GM19238 (cell line): ENCODE measurements around the gene CEP112.

Experiments
- DNase-seq: peaks from one replicate; pipeline ENCODE4 v3.0.0; 2011; ENCODE audit warnings: low spot score; ENCODE audit not compliant: insufficient read length

CEP112 gene

DNA sequence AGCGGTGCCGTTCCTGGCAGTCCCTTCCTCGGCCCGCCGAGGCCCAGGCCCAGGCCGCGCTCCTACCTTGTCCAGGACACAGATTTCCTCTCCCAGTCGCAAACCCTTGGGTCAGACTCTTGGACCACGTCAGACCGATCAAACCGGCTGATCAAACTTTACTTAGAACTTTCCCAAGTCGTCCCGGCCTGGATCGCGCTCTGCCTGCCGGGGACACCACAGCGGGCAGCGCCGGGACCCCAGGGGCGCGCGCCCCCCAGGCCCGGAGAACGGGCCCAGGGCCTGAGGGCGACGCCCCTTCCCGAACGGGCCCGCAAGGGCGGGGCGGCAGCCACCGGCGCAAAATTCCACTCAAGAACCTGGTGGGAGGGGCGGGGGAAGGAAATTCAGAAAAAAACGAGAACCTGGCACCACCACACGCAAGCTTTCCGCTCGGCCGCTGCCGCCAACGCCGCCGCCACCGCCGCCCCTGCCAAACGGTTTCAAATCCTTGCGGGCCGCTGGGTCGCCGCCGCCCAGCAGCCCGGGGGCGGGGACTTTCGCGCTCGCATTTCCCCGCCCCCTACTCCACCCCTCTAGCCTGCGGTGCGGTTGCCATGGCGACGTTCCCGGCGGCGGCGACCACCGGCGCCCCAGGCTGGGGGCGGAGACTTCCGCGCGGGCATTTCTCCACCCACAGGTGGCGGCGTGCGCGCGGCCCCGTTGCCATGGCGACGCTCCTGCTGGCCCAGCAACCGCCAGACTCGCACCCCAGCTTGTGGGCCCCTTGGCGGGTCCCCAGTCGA lies at the start of gene CEP112:
Gene CEP112 (minus strand): TSS at position 541 of the 785 bp plus-strand sequence.
- peak; percentile 29 for DNase-seq

DNA sequence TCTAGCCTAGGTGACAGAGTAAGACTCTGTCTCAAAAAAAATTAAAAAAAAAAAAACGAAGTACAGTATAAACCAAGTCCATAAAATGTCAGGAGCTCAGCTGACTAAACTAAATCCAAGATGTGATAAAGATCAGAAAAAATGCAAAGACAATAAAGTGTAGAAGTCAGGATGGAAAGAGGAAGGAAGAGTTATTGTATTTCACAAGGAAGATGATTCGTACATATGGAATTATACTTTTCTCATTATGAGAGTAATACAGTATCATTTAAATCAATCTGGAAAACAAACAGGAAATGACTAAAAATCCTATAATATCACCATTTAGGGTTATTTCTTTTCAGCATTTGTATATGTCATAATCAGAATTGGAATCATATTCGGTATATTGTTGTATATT lies 48.7 kb upstream of the CEP112 start:
- DNase-seq = no peak

DNA sequence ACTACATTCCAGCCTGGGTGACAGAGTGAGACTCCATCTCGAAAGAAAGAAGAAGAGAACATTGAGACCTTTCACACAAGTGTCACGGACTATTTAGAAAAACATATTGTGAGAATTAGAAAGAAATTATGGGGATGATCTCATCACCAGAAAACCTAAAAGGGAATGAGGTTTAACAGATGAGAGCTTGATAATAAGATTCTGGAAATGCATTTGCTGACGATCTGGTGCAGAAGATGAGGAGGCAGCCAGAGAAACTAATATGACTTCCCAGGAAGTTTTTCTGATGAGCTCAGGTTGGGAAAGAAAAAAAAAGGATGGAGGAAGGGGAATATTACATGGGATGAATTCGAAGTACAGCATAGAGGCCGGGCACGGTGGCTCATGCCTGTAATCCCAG lies 48.1 kb upstream of the CEP112 start:
- DNase-seq = no peak

DNA sequence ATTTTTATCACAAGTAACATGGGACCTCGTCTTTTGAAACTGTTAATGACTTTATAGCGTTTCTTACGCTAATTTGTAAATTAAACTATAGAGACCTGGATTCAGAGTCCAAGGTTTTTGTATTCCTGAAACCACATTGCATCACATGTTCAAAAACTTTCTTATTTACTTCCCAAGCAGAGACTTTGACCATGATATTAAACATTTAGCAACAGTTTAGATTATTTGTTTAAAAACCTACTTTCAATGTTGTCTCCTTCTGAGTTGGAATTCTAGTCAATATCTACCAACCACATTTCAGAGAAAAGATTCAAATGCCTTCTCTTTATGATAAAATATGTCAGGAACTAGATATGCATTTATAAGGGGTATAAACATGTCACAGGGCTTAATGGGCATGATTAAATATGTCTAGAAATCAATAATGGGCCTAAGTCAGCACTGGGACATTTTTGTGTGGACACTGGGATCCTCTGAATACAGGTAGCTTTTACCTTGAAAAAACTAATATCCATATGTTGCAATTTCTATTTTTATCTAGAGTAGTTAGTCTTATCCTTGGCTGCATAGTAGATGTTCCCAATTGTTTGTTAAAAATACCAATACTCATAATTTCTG lies 43.6 kb upstream of the CEP112 start:
- no peak for DNase-seq

DNA sequence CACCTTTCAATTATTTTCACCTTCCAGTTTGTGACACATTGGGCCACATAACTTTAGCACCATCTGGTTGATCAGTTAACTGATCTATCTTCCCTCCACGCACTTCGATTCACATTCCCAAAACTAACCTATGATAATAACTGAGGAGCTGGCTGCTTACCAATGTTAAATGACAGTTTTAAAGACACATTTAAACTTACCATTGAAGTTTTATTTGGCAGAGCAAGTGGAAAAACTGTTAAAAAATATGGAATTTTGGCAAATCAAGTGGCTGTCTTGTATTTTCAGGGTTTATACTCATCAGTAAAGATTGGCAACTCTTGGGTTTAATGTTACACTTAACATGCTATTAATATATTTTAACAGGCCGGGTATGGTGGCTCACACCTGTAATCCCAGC lies 42.7 kb upstream of the CEP112 start:
- DNase-seq = no peak

DNA sequence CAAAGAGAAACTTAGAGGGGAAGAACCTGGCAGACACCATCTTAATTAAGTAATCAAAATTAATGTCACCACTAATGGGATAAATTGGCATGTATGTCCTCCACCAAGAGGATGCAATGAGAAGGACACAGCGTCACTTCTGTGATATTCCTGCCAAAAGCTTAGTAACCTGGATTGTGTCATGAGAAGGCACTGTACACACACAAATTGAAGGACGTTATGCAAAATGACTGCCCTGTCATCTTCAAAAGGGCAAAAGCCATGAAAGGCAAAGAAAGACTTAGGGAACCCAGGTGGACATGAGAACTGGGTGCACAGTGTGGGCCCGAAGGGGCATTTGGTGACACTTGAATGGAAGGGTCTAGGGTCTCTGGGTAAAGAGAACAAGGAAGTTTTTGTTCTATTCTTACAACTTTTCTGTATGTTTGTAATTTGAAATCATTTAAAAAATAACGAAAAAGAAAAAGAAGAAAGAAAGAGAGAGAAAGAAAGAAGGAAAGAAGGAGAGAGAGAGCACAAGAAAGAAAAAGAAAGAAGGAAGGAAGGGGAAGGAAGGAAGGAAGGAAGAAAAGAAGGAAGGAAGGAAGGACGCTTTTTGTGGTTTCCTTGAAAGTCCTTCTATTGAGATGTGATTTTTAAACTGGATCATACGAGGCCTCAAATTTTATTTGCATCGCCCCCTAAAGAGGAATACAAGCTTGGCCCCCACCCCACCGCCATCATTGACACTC lies 41.3 kb upstream of the CEP112 start:
- DNase-seq = no peak

DNA sequence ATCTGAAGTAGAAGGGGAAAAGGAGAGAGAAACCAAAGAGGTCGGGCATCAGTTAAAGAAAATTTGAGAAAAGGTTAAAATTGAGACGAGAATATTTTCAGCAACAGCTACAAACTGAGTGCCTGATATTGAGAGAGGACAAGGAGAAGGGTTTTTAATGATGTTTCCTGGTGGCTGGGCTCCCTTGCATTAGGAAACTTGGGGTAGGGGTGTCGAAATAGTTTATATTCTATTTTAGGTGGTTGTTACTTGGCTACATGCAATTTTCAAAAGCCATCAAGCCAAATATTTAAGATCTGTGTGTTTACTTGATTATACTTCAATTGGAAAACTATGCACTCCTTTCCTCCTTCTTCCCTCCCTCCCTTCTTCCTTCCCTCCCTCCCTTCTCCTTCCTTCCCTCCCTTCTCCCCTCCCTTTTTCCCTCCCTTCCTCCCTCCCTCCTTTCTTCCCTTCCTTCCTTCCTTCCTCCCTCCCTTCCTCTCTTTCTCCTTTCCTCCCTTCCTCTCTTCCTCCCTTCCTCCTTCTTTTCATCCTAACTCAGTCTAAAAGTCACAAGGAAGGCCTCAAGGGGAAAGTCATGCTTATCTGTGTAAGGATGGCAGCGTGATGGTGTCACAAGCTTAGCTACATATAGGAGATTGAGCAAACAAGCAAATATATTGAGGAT lies 39.1 kb upstream of the CEP112 start:
- DNase-seq = no peak

DNA sequence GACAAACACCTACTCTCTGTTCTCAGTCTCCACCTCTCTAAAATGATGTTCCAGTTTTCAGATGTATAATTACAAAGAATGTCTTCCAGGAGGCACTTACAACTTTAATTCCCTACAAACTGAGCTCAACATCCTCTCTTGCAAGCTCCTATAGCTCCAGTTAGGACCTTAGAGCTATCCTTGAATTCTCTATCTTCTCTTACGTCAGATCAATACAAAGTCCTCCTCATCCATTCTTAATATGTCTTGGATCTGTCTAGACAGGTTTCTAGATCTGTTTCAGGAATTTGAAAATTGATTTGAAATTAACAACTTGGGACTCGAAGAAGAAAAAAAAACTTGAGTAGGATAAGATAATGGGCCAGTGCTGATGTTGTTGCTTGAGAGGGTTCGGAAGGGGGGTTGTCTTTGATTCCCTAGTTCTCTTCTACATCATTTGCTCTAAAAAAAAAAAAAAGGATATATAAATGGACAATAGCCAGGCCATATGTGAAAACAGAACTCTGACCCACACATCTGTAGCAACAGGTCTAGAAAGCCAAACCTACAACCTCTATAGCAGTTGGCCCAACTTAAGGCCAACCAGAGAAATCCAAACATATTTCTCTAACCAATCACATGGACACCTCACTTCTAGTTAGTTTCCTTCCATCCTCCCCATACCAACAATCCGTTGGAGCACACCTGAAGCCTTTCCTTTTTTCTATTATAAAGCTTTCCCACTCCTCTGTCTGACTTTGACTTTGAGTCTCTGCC lies 38.0 kb upstream of the CEP112 start:
- DNase-seq = no peak

DNA sequence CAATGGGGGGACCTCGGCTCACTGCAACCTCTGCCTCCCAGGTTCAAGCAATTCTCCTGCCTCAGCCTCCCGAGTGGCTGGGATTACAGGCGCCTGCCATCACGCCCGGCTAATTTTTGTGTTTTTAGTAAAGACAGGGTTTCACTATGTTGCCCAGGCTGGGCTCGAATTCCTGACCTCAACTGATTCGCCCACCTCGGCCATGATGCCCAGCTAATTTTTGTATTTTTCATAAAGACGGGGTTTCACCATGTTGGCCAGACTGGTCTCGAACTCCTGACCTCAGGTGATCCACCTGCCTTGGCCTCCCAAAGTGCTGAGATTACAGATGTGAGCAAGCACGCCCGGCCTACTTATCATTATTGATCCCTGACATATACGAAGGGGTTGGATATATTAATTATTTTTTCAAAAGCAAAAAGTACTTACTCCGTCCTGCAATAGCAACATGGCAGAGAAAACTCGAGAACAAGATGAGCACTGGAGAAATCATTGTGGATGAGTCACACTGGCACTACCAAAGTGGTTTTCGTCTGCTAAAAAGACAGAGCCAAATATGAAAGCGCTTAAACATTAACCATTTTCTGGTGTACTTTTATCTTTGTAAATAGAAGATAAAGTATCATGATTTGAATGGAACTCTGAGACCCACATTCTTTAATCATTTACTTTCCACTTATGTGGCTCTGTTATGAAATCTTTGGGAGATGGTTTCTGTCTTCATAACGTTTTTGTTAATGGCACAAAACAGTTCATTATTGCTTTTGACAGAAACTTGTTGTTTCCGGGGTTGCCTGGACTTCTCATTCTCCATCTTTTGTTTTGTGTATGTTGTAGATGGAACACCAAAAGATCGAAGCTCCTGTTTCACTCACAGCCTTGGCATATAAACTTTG lies 37.2 kb upstream of the CEP112 start, which contains the start of gene APOH:
Gene APOH (minus strand): TSS at position 529 of the 896 bp plus-strand sequence. CDS start 36 bp downstream, at position 493.
- no peak for DNase-seq

DNA sequence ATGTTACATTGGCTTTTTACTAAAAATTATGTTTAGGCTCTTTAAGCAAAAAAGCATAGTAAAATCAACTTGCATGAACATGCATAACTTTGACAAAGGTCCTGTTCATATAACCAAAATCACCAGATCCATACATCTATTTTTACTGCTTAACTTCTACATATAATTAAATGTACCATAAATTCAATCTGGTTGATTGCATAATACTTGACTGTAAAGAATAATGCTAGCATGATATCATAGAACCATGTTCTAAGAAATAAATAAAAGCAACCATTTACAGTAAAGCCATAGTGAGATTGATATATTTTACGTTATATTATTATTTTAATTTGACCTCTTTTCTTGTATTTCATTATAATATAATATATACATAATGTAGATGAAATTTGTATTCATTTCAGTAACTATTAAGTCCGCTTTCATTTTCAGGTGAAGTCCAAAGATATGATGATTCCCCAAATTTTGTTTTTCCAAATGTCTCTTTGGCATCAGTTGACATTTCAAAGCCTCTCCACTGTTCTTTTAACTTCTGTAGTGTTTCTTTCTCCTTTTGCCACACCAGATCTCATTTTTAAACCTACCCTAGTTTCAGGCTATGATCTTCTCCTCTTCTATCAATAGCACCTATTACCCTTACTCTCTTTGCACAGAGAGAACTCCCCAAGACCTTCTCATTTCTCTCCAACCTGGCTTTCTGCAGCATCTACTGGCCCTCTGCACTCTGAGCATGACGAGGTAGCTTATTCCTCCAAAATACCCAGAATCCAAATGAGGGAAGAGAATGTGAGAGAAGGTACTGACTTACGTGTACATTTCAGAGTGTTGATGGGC lies 35.5 kb upstream of the CEP112 start:
- DNase-seq = no peak

DNA sequence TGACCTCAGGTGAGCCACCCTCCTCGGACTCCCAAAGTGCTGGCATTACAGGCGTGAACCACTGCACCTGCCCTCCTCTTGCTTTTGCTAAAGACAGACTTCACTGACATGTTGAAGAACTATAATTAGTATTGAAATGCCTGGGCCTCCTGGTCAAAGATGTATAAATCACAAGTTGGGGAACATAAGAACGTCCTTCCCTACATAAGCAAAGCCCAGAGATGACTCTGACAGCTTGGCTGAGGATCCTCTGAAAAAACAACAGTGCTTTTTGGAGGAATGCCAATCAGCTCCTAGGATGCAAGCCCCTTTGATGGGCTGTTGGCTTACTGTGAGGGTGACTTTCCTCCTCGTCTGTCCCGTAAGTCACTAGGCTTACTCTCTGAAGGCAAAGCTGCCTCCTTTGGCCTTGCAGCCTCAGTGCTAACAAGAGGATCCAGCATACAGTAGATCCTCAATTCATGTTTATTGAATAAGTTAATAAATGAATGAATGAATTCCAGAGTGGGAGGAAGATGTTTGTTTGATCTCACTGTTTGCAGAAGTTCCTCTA lies 30.9 kb upstream of the CEP112 start:
- DNase-seq = no peak

DNA sequence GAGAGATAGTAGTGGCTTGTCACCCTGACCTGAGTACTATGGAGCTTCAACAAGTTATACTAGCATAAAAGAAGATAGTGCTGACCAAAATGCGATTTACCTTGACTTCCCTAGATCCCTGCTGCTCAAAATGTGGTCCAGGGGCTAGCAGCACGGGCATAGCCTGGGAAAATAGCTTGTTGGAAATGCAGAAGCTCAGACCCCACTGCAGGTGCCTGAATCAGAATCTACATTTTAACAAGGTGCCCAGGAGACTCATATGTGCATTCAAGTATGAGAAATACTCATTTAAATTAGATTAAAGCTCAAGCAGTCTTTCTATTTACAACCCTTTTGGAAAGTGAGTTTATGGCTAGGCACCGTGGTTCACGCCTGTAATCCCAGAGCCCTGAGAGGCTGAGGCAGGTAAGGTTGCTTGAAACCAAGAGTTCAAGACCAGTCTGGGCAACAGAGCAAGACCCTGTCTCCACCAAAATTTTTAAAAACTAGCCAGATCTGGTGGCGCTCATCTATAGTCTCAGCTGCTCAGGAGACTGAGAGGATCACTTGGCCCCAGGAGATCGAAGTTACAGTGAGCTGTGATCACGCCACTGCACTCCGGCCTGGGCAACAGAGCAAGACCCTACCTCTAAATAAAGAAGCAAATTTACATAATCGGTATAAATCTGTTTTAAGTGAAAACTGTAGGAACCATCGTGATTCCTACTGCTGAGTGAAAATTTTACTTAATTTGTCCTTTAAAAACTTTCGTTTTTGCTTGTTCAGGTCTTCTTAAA lies 30.0 kb upstream of the CEP112 start:
- DNase-seq = no peak

DNA sequence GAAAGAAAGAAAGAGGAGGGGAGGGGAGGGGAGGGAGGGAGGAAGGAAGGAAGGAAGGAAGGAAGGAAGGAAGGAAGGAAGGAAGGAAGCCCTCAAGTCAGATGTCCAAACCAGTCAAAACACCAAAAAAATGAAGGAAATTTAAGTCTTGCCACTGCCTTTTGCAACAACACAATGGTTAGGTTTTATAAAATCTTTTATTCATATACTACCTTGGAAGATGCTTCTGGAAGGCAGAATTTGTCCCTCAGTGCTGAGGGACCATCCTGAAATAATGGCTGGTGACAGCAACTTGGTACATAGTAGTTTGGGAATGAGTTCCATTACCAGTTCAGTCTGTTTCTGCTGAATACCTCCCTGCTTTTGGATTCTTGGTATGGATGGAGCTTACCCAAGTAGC lies 29.4 kb upstream of the CEP112 start:
- DNase-seq = no peak

DNA sequence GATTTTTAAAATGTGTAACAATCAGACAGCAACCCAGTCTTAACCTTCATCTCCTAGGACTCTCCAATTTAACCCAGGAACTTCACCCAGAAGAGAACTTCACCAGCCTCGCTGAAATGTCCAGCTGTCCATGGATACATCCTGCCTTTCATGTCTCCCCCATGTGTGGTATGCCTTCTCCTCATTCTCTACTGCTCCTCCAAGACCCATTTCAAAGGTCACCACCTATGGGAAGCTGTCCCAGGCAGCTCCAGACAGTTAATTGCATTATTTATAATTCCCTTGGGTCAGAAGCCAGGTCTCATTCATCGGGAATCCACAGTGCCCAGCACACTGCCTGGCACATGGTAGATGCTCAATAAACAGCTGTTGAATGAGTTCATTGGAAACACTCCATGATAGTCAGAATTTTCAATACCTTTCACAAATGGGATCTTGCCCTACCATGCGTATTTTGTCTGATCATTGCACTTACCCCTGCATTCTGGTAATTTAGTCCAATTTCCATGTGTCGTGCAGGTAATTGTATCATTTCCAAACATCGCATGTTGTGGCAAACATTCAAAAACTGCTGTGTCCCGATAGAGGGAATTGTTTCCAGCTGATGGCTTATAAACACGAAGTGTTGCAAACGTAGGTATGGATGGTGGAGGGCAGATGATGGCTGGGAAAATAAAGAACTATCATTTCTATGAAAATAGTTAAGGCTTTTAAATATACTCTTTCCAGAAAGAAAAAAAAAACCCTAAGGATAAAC lies 28.3 kb upstream of the CEP112 start:
- no peak for DNase-seq

DNA sequence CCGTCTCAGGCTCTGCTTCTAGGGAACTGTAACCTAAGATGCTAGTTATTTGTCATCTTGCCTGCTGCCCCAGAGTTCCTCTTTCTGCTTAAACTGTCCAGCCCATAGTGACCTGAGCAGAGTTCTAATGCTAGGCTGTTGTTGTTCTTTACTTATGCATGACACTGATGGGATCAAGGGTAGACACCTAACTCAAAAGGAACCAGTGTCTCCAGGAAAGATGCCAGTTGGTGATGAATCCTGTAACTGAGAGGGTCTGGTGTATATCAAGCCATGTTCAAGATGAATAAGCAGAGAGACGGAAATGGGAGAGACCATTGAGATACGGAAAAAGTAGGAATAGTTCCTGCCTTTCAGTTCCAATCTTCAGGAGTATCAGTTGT lies 23.6 kb upstream of the CEP112 start:
- DNase-seq = no peak

DNA sequence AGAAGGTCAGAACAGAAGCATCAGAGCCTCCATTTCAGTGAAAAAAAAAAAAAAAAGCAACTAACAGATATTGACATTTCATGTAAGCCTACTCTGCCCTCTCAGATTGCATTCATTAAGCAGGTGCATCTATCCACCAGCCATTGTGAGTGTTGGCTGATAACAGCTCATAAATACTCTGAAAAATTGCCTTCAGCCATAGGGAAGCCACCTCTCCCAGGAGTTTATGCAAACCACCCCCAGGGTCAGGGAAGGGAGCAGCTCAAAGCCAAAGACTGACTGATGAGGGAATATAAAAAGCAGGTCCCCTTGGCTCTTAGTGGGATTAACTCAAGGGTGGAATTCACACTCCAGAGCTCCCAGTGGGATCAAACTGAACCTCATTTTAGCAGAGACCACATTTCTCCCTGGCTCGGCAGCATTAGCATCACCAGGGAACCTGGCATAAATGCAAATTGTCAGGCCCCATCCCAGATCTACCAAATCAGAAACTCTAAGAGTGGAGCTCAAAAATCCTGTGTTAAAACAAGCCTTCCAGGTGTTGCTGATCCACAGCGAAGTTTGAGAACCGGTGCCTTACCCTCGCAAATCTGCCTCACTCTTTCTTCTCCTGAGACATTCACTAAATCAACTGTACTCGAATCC lies 23.1 kb upstream of the CEP112 start:
- no peak for DNase-seq
